Duodenal mucosa (tissue), 2 donors: ENCODE measurements around the gene NDUFS6.
"Not testable (repeated sequence)": the region's sequence is repeated elsewhere in the genome, so short reads cannot be mapped to it uniquely, and the experiment has no call there.

Source experiments
- H3K27ac ChIP-seq: one replicate; pipeline ENCODE4 v1.7.0; 2013; ENCODE audit warnings: low read depth, low read length
- H3K27me3 ChIP-seq, 2 donors: one replicate each; pipeline ENCODE4 v1.7.0; 2013; ENCODE audit warnings: low read length in 2 of 2, control low read depth in 1 of 2; ENCODE audit not compliant: insufficient read depth in 2 of 2, control insufficient read depth in 1 of 2
- H3K36me3 ChIP-seq, 2 donors: one replicate each; pipeline ENCODE4 v1.7.0; 2013; ENCODE audit warnings: low read length in 2 of 2, control low read depth in 1 of 2; ENCODE audit not compliant: insufficient read depth in 2 of 2, control insufficient read depth in 1 of 2
- H3K4me1 ChIP-seq, 2 donors: one replicate each; pipeline ENCODE4 v1.7.0; 2013; ENCODE audit warnings: low read length in 2 of 2, control low read depth in 1 of 2; ENCODE audit not compliant: insufficient read depth in 2 of 2, control insufficient read depth in 1 of 2
- H3K4me3 ChIP-seq, 2 donors: one replicate each; pipeline ENCODE4 v1.7.0; 2013; ENCODE audit warnings: low read length in 2 of 2, low read depth in 1 of 2
- H3K9ac ChIP-seq, 2 donors: one replicate each; pipeline ENCODE4 v1.7.0; 2013; ENCODE audit warnings: low read length in 2 of 2, low read depth in 1 of 2
- H3K9me3 ChIP-seq, 2 donors: one replicate each; pipeline ENCODE4 v1.7.0; 2013; ENCODE audit warnings: low read length in 2 of 2, control low read depth in 1 of 2; ENCODE audit not compliant: control insufficient read depth in 1 of 2

Gene NDUFS6

DNA sequence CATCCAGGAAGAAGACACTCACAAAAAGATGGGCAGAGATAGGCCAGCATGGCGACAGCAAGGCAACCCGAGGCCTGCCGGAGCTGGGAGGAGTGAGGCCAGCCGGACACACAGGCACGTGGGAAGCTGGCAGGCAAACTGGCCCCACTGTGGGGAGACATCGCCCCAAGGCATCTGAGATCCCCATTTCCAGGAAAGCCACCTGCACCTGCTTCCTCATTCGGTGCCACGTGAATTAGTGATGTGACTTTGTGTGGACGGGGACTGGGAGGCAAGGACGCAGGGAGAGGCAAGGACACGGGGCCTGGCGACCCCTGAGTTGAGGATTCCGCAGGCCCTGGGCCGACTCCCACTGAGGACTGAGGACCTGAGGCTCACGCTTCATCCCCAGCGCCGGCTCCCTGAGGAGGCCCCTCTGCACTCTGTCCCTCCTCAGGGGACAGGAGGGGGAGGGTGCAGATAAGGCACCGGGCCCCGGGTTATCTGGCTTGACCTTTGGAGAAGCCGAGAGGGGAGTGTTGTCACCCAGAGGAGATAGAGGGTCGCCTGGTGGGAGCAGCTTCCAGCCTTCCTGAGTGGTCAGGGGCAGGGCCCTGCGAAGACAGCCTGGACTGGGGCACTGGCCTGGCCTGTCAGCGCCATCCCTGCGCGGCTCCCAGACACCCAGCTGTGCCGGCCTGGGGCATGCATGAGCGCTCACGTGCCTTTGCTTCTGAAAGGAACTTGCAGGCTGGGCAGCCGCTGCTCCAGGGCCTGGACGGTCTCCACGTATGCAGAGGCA is 39.7 kb downstream of the NDUFS6 start:
- Histone ChIP-seq H3K4me3 (no peak overlapping the region), H3K27ac (no peak overlapping the region), H3K9ac (no peak overlapping the region), H3K9me3 (no peaks in the 10 kb centered on the region), H3K27me3 (peaks cover 47% of the 10 kb centered on the region in 2 donors), H3K36me3 (no peaks in the 10 kb centered on the region), H3K4me1 (peaks cover 0 to 6% of the 10 kb centered on the region in 2 donors)

DNA sequence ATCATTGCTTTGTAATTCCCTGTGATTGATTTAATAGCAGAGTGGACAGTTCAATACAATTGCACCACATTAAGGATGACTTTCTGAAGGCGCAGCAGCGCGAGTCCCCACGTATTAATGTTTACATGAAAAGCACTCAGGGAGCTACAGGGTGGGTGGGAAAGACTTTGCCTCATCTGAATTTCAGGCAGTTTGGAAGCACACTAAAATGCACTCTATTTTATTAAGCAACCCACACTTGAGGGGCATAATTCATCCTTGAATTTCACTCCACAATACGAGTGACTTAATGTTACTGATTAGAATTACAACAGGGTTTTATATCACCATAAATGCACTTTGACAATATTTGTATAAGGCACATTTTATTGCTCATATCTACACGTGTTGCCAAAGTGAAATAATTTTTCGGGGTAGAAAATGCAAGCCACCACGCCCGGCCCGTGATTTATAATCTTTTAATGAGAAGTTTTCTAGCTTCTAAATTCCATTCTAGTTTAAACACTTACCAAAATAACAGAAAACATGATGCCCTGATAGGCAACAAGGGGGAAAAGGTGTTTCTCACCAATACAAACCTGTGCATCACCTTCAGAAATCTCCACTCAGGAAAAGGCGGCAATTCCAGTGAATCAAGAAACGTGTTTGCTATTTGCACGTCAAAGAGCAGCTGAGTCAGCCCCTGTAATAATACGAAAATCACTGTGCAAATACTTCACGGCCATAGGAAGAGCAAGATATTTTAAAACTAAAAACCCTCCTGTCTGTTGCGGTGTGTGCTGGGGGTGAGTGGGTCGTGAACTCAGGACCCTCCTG is 41.0 kb downstream of the NDUFS6 start:
- H3K9ac ChIP-seq, result no peak overlapping the region
- H3K27me3 ChIP-seq, result peaks cover 43 to 45% of the 10 kb centered on the region in 2 donors

GRCh38 chr5:1843761-1844160 is 42.6 kb downstream of the NDUFS6 start:
- not testable (repeated sequence) for H3K4me3 ChIP-seq, H3K9me3 ChIP-seq, H3K36me3 ChIP-seq, H3K4me1 ChIP-seq, H3K27ac ChIP-seq, H3K9ac ChIP-seq
- peaks cover 40 to 46% of the 10 kb centered on the region in 2 donors for H3K27me3 ChIP-seq

More for the DNA sequence above, 41.0 kb downstream of the NDUFS6 start:
- Histone ChIP-seq H3K27ac (no peak overlapping the region), H3K4me1 (peaks cover 0 to 6% of the 10 kb centered on the region in 2 donors), H3K9me3 (no peaks in the 10 kb centered on the region), H3K4me3 (no peak overlapping the region), H3K36me3 (no peaks in the 10 kb centered on the region)

DNA sequence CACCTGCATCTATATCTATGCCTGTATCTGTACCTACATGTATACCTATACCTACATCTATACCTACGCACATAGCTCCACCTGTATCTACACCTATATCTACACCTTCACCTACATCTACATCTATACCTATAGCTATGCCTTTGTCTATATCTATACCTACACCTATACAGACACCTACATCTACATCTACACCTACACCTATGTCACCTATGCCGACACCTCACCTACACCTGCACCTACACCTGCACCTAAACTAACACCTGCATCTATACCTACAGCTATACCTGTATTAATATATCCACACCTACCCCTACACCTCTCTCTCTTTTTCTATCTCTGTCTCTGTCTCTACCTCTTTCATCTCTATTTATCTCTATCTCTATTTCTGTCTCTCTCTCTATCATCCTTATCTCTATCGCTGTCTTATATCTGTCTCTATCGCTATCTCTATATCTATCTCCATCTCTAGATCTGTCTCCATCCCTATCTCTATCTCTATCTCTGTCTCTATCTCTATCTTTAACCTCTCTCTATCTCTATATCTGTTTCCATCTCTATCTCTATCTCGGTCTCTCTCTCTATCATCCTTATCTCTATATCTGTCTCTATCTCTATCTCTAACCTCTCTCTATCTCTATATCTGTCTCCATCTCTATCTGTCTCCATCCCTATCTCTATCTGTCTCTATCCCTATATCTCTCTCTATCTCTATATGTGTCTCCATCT is 43.7 kb downstream of the NDUFS6 start:
- H3K4me3 ChIP-seq, result no peak overlapping the region

DNA sequence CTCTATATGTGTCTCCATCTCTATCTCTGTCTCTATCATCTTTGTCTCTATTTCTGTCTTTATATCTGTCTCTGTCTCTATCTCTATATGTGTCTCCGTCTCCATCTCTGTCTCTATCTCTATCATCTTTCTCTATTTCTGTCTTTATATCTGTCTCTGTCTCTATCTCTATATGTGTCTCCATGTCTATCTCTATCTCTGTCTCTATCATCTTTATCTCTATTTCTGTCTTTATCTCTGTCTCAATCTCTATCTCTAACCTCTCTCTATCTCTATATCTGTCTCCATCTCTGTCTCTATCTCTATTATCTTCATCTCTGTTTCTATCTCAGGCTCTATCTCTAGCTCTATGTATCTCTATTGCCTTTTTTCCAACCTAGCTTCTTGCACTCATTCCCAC is 44.5 kb downstream of the NDUFS6 start:
- H3K4me3 ChIP-seq, result no peak overlapping the region
- no peaks in the 10 kb centered on the region for H3K9me3 ChIP-seq
- H3K4me1 ChIP-seq, result peaks cover 0 to 6% of the 10 kb centered on the region in 2 donors
- no peaks in the 10 kb centered on the region for H3K36me3 ChIP-seq
- no peak overlapping the region for H3K9ac ChIP-seq
- no peak overlapping the region for H3K27ac ChIP-seq
- peaks cover 41 to 46% of the 10 kb centered on the region in 2 donors for H3K27me3 ChIP-seq

More for the DNA sequence above, 43.7 kb downstream of the NDUFS6 start:
- Histone ChIP-seq H3K36me3 (no peaks in the 10 kb centered on the region), H3K9ac (no peak overlapping the region), H3K27ac (no peak overlapping the region), H3K4me1 (peaks cover 0 to 6% of the 10 kb centered on the region in 2 donors), H3K9me3 (no peaks in the 10 kb centered on the region), H3K27me3 (peaks cover 41 to 47% of the 10 kb centered on the region in 2 donors)

DNA sequence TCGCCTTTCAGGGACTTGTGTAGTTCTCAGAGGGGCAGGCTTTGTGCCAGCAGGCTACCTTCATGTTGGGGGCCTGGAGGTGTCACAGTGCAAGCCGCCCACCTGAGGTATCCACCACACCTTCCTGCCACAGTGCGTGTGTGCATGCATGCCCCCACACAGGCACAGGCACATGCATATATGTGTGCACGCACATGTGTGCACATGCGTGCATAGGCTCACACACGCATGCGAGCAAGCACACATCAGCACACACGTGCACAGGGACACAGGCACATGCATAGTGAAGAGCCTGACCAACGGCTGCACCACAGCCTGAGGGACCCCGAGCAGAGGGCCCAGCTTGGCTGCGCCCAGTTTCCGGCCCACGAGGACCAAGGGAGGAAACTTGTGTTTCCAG is 45.4 kb downstream of the NDUFS6 start:
- H3K9ac ChIP-seq, result no peak overlapping the region
- H3K27ac ChIP-seq, result no peak overlapping the region
- H3K9me3 ChIP-seq, result no peaks in the 10 kb centered on the region
- H3K36me3 ChIP-seq, result no peaks in the 10 kb centered on the region
- peaks cover 0 to 6% of the 10 kb centered on the region in 2 donors for H3K4me1 ChIP-seq
- no peak overlapping the region for H3K4me3 ChIP-seq
- peaks cover 37 to 46% of the 10 kb centered on the region in 2 donors for H3K27me3 ChIP-seq

DNA sequence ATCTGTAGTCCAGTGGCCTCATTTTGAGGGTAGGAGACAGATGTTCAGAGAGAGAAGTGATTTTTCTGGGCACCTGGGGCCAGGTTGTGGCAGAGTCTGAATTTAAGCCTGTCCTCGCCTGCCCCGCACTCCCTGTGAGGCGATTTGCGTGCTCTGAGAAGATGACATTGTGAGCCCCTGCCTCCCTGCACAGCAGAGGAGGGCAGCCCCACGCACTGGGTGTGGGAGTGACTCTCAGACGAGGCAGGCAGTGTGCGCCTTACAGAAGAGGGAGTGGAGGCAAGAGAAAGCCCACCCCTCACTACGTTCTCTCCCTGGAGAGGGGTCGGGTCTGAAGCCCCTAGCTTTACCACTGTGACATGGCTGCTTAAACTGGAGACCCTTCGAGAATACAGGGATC is 45.8 kb downstream of the NDUFS6 start:
- Histone ChIP-seq H3K27me3 (peaks cover 40 to 50% of the 10 kb centered on the region in 2 donors), H3K4me1 (peaks cover 0 to 4% of the 10 kb centered on the region in 2 donors), H3K4me3 (no peak overlapping the region), H3K27ac (no peak overlapping the region), H3K36me3 (no peaks in the 10 kb centered on the region), H3K9me3 (no peaks in the 10 kb centered on the region), H3K9ac (no peak overlapping the region)

GRCh38 chr5:1847611-1848010 is 46.4 kb downstream of the NDUFS6 start:
- Histone ChIP-seq H3K4me3 (no peak overlapping the region), H3K9me3 (no peaks in the 10 kb centered on the region), H3K36me3 (no peaks in the 10 kb centered on the region), H3K27me3 (peaks cover 44 to 53% of the 10 kb centered on the region in 2 donors), H3K27ac (no peak overlapping the region), H3K4me1 (no peaks in the 10 kb centered on the region), H3K9ac (no peak overlapping the region)

- H3K9ac ChIP-seq, result no peak overlapping the region
- no peaks in the 10 kb centered on the region for H3K4me1 ChIP-seq
- H3K27me3 ChIP-seq, result peaks cover 42 to 61% of the 10 kb centered on the region in 2 donors
- H3K4me3 ChIP-seq, result no peak overlapping the region
- no peaks in the 10 kb centered on the region for H3K36me3 ChIP-seq
- no peak overlapping the region for H3K27ac ChIP-seq
- no peaks in the 10 kb centered on the region for H3K9me3 ChIP-seq
These were observed 49.3 kb downstream of the NDUFS6 start for GRCh38 chr5:1850324-1851154.
